ENCODE measurements around the gene IFNB1. TPM values are rescaled to one million over a fixed set of nuclear protein-coding genes. Genes with fewer than 3 reads are reported as not detected.

Gene IFNB1
- total RNA-seq, 2 experiments from 2014 or later, result not detected

GRCh38 chr9:21119093-21119770 lies 41.5 kb upstream of the IFNB1 start:
- Mint-ChIP-seq H3K4me1 (ENCODE audit: low read depth) (no peaks in the 10 kb centered on the region), H3K27ac (no peak overlapping the region), H3K27me3 (no peaks in the 10 kb centered on the region), H3K9me3 (no peaks in the 10 kb centered on the region), H3K36me3 (ENCODE audit: low read depth) (no peaks in the 10 kb centered on the region), H3K4me3 (no peak overlapping the region)
- Histone ChIP-seq H3K4me1 (ENCODE audit: insufficient read depth, low read length) (no peaks in the 10 kb centered on the region), H3K9me3 (ENCODE audit: control insufficient read depth in 1 of 2, insufficient read depth in 1 of 2, low read length in 2 of 2) (no peaks in the 10 kb centered on the region), H3K27me3 (ENCODE audit: control insufficient read depth in 1 of 2, insufficient read depth in 2 of 2, low read length in 2 of 2) (no peaks in the 10 kb centered on the region), H3K36me3 (ENCODE audit: insufficient read depth, low read length) (no peaks in the 10 kb centered on the region), H3K4me3 (ENCODE audit: low read length) (no peak overlapping the region), H3K27ac (ENCODE audit: low read depth in 1 of 2, low read length in 2 of 2) (no peak overlapping the region)
- ATAC-seq (ENCODE audit: poor library complexity) (no peak), DNase-seq (peak in 2 of 14 experiments; percentile 45 to 51)
- intact Hi-C loops (cut with DNase I, micrococcal nuclease), result loop anchor here in 1 of 2 experiments (10.0 kb wide), 1 partner anchor 1654 kb away; no protein-coding TSS in a partner anchor
- no peak for TF ChIP-seq CTCF (IDR thresholded peaks at IDR 0.05)
- POLR2A ChIA-PET, result no interaction called here
- CTCF ChIA-PET, result interaction anchor here (1.3 kb wide), 1 partner anchor 8 kb away, joined by 3 read pairs; no protein-coding TSS in a partner anchor

- Histone ChIP-seq H3K27ac (ENCODE audit: low read depth in 1 of 2, low read length in 2 of 2) (no peak overlapping the region), H3K9me3 (ENCODE audit: control insufficient read depth in 1 of 2, insufficient read depth in 1 of 2, low read length in 2 of 2) (no peaks in the 10 kb centered on the region), H3K36me3 (ENCODE audit: insufficient read depth, low read length) (no peaks in the 10 kb centered on the region), H3K27me3 (ENCODE audit: control insufficient read depth in 1 of 2, insufficient read depth in 2 of 2, low read length in 2 of 2) (no peaks in the 10 kb centered on the region), H3K4me1 (ENCODE audit: insufficient read depth, low read length) (no peaks in the 10 kb centered on the region), H3K4me3 (ENCODE audit: low read length) (no peak overlapping the region)
- intact Hi-C loops (cut with DNase I, micrococcal nuclease), result loop anchor here (5.0 to 10.0 kb wide), 2 partner anchors 1622 to 1650 kb away; no protein-coding TSS in a partner anchor
- CTCF ChIA-PET, result no interaction called here
- Mint-ChIP-seq H3K27me3 (peaks cover 6% of the 10 kb centered on the region), H3K4me1 (ENCODE audit: low read depth) (no peaks in the 10 kb centered on the region), H3K27ac (no peak overlapping the region), H3K4me3 (no peak overlapping the region), H3K9me3 (no peaks in the 10 kb centered on the region), H3K36me3 (ENCODE audit: low read depth) (no peaks in the 10 kb centered on the region)
- no peak for TF ChIP-seq CTCF (IDR thresholded peaks at IDR 0.05)
- POLR2A ChIA-PET, result no interaction called here
- no peak for ATAC-seq (ENCODE audit: poor library complexity)
- DNase-seq, result no peak
Observed at GRCh38 chr9:21114311-21114710, 36.6 kb upstream of the IFNB1 start.

GRCh38 chr9:21110708-21111576 lies 33.2 kb upstream of the IFNB1 start:
- Mint-ChIP-seq H3K27me3 (peaks cover 6% of the 10 kb centered on the region), H3K4me1 (ENCODE audit: low read depth) (no peaks in the 10 kb centered on the region), H3K36me3 (ENCODE audit: low read depth) (no peaks in the 10 kb centered on the region), H3K4me3 (no peak overlapping the region), H3K9me3 (no peaks in the 10 kb centered on the region), H3K27ac (no peak overlapping the region)
- no peaks in the 10 kb centered on the region for H3K9me3 ChIP-seq (ENCODE audit: control insufficient read depth in 1 of 2, insufficient read depth in 1 of 2, low read length in 2 of 2)
- intact Hi-C loops (cut with DNase I, micrococcal nuclease), result loop anchor here (1.0 to 10.0 kb wide), 8 partner anchors 170 to 1646 kb away; no protein-coding TSS in a partner anchor
- no peaks in the 10 kb centered on the region for H3K27me3 ChIP-seq (ENCODE audit: control insufficient read depth in 1 of 2, insufficient read depth in 2 of 2, low read length in 2 of 2)
- DNase-seq (peak in 5 of 14 experiments; percentile 10 to 84 (median 78)), ATAC-seq (ENCODE audit: poor library complexity) (peak; percentile 89)
- TF ChIP-seq CTCF (IDR thresholded peaks at IDR 0.05), result peak; percentile 92
- H3K36me3 ChIP-seq (ENCODE audit: insufficient read depth, low read length), result no peaks in the 10 kb centered on the region
- H3K27ac ChIP-seq (ENCODE audit: low read depth in 1 of 2, low read length in 2 of 2), result no peak overlapping the region
- ChIA-PET CTCF (interaction anchor here (0.6 to 1.9 kb wide), 15 partner anchors 8 to 1646 kb away, joined by 3 to 15 read pairs (median 4); no protein-coding TSS in a partner anchor), POLR2A (interaction anchor here (0.6 to 1.4 kb wide), 5 partner anchors 32 to 227 kb away, joined by 3 to 6 read pairs (median 5); partner anchors contain the start of gene HACD4)
- H3K4me3 ChIP-seq (ENCODE audit: low read length), result no peak overlapping the region
- no peaks in the 10 kb centered on the region for H3K4me1 ChIP-seq (ENCODE audit: insufficient read depth, low read length)

All from CD4-positive, alpha-beta T cell (primary cell).